ENCODE measurements around the gene CLN6.

DNA sequence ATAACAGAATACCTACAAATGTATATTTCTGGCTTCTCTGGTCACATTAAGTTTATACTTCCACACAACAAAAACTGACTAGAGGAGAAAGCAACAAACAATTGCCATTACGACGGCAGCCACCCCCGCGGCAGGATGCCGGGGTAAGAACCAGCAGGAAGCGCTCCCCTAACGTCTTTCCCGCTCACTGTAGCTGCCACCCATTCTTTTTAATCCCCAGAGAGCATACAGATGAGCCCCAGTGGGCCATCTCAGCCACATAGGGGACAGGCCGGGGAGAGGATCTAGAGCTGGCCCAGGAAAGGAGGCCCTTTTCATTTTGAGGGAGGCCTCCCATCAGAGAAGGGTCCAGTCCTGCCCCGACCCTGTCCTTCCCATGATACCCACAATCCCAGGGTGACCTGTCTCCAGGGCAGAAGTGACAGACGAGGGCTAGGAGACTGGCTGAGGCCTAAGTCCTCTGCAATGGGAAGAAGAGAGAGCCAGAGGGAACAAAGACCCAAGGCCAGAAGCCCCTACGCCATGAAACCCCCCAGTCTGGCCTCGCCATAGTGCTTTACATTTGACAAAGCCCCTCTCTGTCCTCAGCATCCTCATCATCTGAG lies 20.8 kb downstream of the CLN6 start:
- TF ChIP-seq YY1 (IDR thresholded peaks at IDR 0.05; ENCODE audit: insufficient read depth, insufficient read length) (no peak), SUZ12 (IDR thresholded peaks at IDR 0.05; ENCODE audit: extremely low read depth, insufficient read depth, insufficient read length) (no peak)
